Keratinocyte (primary cell): Measurements from ENCODE around the gene OGFOD3. TPM values are rescaled to one million over a fixed set of nuclear protein-coding genes. Genes with fewer than 3 reads are reported as not detected.
"Not testable (repeated sequence)": the region's sequence is repeated elsewhere in the genome, so short reads cannot be mapped to it uniquely, and the experiment has no call there.

Experiments used
- DNase-seq: peaks from one replicate; pipeline ENCODE4 v3.0.0-alpha.2; 2011; ENCODE audit warnings: low read depth, missing footprints, low spot score
- FAIRE-seq: peaks from 2 replicates; lab custom pipeline; 2011; peaks lifted over from hg19 to GRCh38; lab: Jason Lieb, UNC
- H2AFZ ChIP-seq: 2 replicates; pipeline ENCODE4 v1.6.0; 2012; ENCODE audit warnings: low read length, control low read depth, inconsistent platforms; ENCODE audit not compliant: control insufficient read depth
- H3K27ac ChIP-seq: 2 replicates; pipeline ENCODE4 v1.5.1; 2011; ENCODE audit warnings: low read length; ENCODE audit not compliant: control insufficient read depth, insufficient read depth
- H3K27me3 ChIP-seq: 3 replicates; pipeline ENCODE4 v1.6.0; 2011; ENCODE audit warnings: low read length; ENCODE audit not compliant: control insufficient read depth, insufficient read depth; ENCODE audit errors: extremely low read depth
- H3K36me3 ChIP-seq, 2 experiments: 2 replicates in 1 of 2; 3 replicates in 1 of 2; pipeline ENCODE4 v1.5.1; 2011; ENCODE audit warnings: low read length in 2 of 2, mild to moderate bottlenecking in 1 of 2; ENCODE audit not compliant: control insufficient read depth in 2 of 2, insufficient read depth in 2 of 2; ENCODE audit errors: extremely low read depth in 1 of 2
- H3K4me1 ChIP-seq: 3 replicates; pipeline ENCODE4 v1.5.1; 2011; ENCODE audit warnings: low read length; ENCODE audit not compliant: control insufficient read depth, insufficient read depth; ENCODE audit errors: extremely low read depth
- H3K4me2 ChIP-seq: 3 replicates; pipeline ENCODE4 v1.6.0; 2011; ENCODE audit warnings: low read depth, low read length; ENCODE audit not compliant: control insufficient read depth, insufficient read depth; ENCODE audit errors: extremely low read depth
- H3K4me3 ChIP-seq, 3 experiments: fragments of 200-600 bp in 1 of 3; sonication (generic) in 1 of 3; 2 replicates in 2 of 3; 3 replicates in 1 of 3; pipeline ENCODE4 v1.5.1; 2011 to 2016; ENCODE audit warnings: low read length in 3 of 3, mild to moderate bottlenecking in 3 of 3, control low read depth in 2 of 3, inconsistent platforms in 1 of 3, low read depth in 1 of 3, mixed read lengths in 1 of 3, mixed run types in 1 of 3, moderate library complexity in 1 of 3; ENCODE audit not compliant: control insufficient read depth in 2 of 3, insufficient read depth in 2 of 3; ENCODE audit errors: extremely low read depth in 1 of 3
- H3K79me2 ChIP-seq: 2 replicates; pipeline ENCODE4 v1.6.0; 2012; ENCODE audit warnings: low read length; ENCODE audit not compliant: control insufficient read depth, insufficient read depth
- H3K9ac ChIP-seq: 3 replicates; pipeline ENCODE4 v1.6.0; 2011; ENCODE audit warnings: low read length; ENCODE audit not compliant: control insufficient read depth, insufficient read depth; ENCODE audit errors: extremely low read depth
- H3K9me1 ChIP-seq: 3 replicates; pipeline ENCODE4 v1.6.0; 2011; ENCODE audit warnings: low read length; ENCODE audit not compliant: control insufficient read depth, insufficient read depth; ENCODE audit errors: extremely low read depth
- H3K9me3 ChIP-seq: 2 replicates; pipeline ENCODE4 v1.5.1; 2012; ENCODE audit warnings: low read depth, low read length; ENCODE audit not compliant: control insufficient read depth
- H4K20me1 ChIP-seq: 3 replicates; pipeline ENCODE4 v1.6.0; 2011; ENCODE audit warnings: low read length; ENCODE audit not compliant: control insufficient read depth, insufficient read depth; ENCODE audit errors: extremely low read depth
- CTCF ChIP-seq, 3 experiments: IDR thresholded peaks in 1 of 3; conservative IDR thresholded peaks in 1 of 3; optimal IDR thresholded peaks in 1 of 3; 2 replicates in 2 of 3; 3 replicates in 1 of 3; pipeline versions ENCODE3 to v1.5.1; 2011; ENCODE audit warnings: low read length in 3 of 3, mild to moderate bottlenecking in 3 of 3, moderate library complexity in 2 of 3, control low read depth in 1 of 3, inconsistent platforms in 1 of 3; ENCODE audit not compliant: insufficient read depth in 2 of 3; ENCODE audit errors: extremely low read depth in 1 of 3
- EZH2 ChIP-seq: IDR thresholded peaks from one replicate; pipeline ENCODE4 v1.6.1; 2012; ENCODE audit warnings: inconsistent platforms, mild to moderate bottlenecking, low read length, moderate library complexity
- dilution Hi-C: fragments of 300-500 bp; cut with MboI; formaldehyde crosslinking; loops from one replicate; pipeline ENCODE4 v1.7.0; 2020; ENCODE audit warnings: low sequenced_read_pairs; ENCODE audit not compliant: extremely low pct_ligation_motif_present
- polyA plus RNA-seq, 5 experiments: library from polyadenylated mRNA; depleted of rRNA in 3 of 5; stranded (reverse) in 3 of 5; stranded (forward) in 1 of 5; unstranded in 1 of 5; fragments of >200 nt; gene quantifications; 1 replicate in 1 of 5; 2 replicates in 3 of 5; 3 replicates in 1 of 5; pipeline versions ENCODE4 v1.2.1 to v1.2.3, GENCODE V29; 2011 to 2012; ENCODE audit warnings: missing spikeins in 2 of 5, low read depth in 1 of 5, low replicate concordance in 1 of 5

OGFOD3 gene
- polyA plus RNA-seq, 1 donor (not counting 4 experiments of a cell fraction or from before 2014, with no cell fraction given), result 10.8 TPM

GRCh38 chr17:82383411-82383810 lies 35.0 kb downstream of the OGFOD3 start:
- FAIRE-seq, result no peak
- peaks cover 75% of the 10 kb centered on the region for H3K27me3 ChIP-seq

GRCh38 chr17:82382933-82383255 lies 35.5 kb downstream of the OGFOD3 start:
- no peak for TF ChIP-seq EZH2
- no peak for TF ChIP-seq CTCF (optimal IDR thresholded peaks at IDR 0.05 in 1 of 3, IDR thresholded peaks at IDR 0.05 in 1 of 3, conservative IDR thresholded peaks at IDR 0.05 in 1 of 3; ENCODE audit: extremely low read depth in 1 of 3, insufficient read depth in 2 of 3, low read length in 3 of 3)
- Histone ChIP-seq H2AFZ (no peak overlapping the region), H3K79me2 (no peaks in the 10 kb centered on the region), H3K27me3 (peaks cover 77% of the 10 kb centered on the region), H3K4me1 (peaks cover 12% of the 10 kb centered on the region), H3K9me1 (no peaks in the 10 kb centered on the region), H3K9me3 (no peaks in the 10 kb centered on the region), H3K4me3 (no peak overlapping the region), H3K27ac (no peak overlapping the region), H4K20me1 (no peaks in the 10 kb centered on the region), H3K36me3 (no peaks in the 10 kb centered on the region), H3K9ac (no peak overlapping the region), H3K4me2 (no peak overlapping the region)
- dilution Hi-C loops, result no loop called here
- FAIRE-seq (no peak), DNase-seq (no peak)

More at GRCh38 chr17:82383411-82383810, 35.0 kb downstream of the OGFOD3 start:
- H3K27ac ChIP-seq, result no peak overlapping the region
- no peaks in the 10 kb centered on the region for H4K20me1 ChIP-seq
- no peaks in the 10 kb centered on the region for H3K79me2 ChIP-seq
- H2AFZ ChIP-seq, result no peak overlapping the region
- no peaks in the 10 kb centered on the region for H3K36me3 ChIP-seq
- H3K4me2 ChIP-seq, result no peak overlapping the region
- peaks cover 12% of the 10 kb centered on the region for H3K4me1 ChIP-seq
- H3K9me1 ChIP-seq, result no peaks in the 10 kb centered on the region
- no peaks in the 10 kb centered on the region for H3K9me3 ChIP-seq
- DNase-seq, result no peak
- no peak overlapping the region for H3K4me3 ChIP-seq
- dilution Hi-C loops, result no loop called here
- TF ChIP-seq CTCF (optimal IDR thresholded peaks at IDR 0.05 in 1 of 3, IDR thresholded peaks at IDR 0.05 in 1 of 3, conservative IDR thresholded peaks at IDR 0.05 in 1 of 3; ENCODE audit: extremely low read depth in 1 of 3, insufficient read depth in 2 of 3, low read length in 3 of 3) (no peak), EZH2 (no peak)
- no peak overlapping the region for H3K9ac ChIP-seq

- dilution Hi-C loops, result not testable (repeated sequence)
These were observed 36.0 kb downstream of the OGFOD3 start for GRCh38 chr17:82382220-82382932.

GRCh38 chr17:82381703-82382009 lies 36.7 kb downstream of the OGFOD3 start:
- H3K27ac ChIP-seq, FAIRE-seq, dilution Hi-C loops: not testable (repeated sequence)

More at GRCh38 chr17:82382220-82382932, 36.0 kb downstream of the OGFOD3 start:
- H3K27ac ChIP-seq, FAIRE-seq, H3K36me3 ChIP-seq, H3K9me1 ChIP-seq, H3K9ac ChIP-seq, H2AFZ ChIP-seq, H3K4me2 ChIP-seq, H3K79me2 ChIP-seq, H3K9me3 ChIP-seq, H3K4me3 ChIP-seq, H4K20me1 ChIP-seq, DNase-seq: not testable (repeated sequence)
- Histone ChIP-seq H3K27me3 (peaks cover 74% of the 10 kb centered on the region), H3K4me1 (peaks cover 12% of the 10 kb centered on the region)

More at GRCh38 chr17:82381703-82382009, 36.7 kb downstream of the OGFOD3 start:
- not testable (repeated sequence) for H3K9ac ChIP-seq, DNase-seq, H3K79me2 ChIP-seq, H3K4me3 ChIP-seq, H3K9me1 ChIP-seq, H3K36me3 ChIP-seq, H2AFZ ChIP-seq, H3K4me2 ChIP-seq, H4K20me1 ChIP-seq, H3K9me3 ChIP-seq
- Histone ChIP-seq H3K27me3 (peaks cover 68% of the 10 kb centered on the region), H3K4me1 (peaks cover 12% of the 10 kb centered on the region)
